DND-41 (cell line): Measurements from ENCODE around the gene JDP2.

ENCODE experiments used
- ATAC-seq: fragments of 200-7000 bp; cut with Tn5 transposase; 3 replicates; pipeline ENCODE4 v1.9.1; 2021; ENCODE audit warnings: low read depth; ENCODE audit not compliant: insufficient read depth
- DNase-seq: peaks from one replicate; pipeline ENCODE4 v3.0.0-alpha.2; 2020
- H2AFZ ChIP-seq: 2 replicates; pipeline ENCODE4 v1.6.0; 2012; ENCODE audit warnings: low read depth, low read length
- H3K27ac ChIP-seq: 2 replicates; pipeline ENCODE4 v1.5.1; 2012; ENCODE audit warnings: low read length, inconsistent platforms
- H3K27me3 ChIP-seq: fragments of 200-600 bp; sonication (generic); 2 replicates; pipeline ENCODE4 v1.6.0; 2012; ENCODE audit warnings: low read length, mild to moderate bottlenecking, inconsistent platforms; ENCODE audit not compliant: insufficient read depth, poor library complexity
- H3K36me3 ChIP-seq: 2 replicates; pipeline ENCODE4 v1.5.1; 2012; ENCODE audit warnings: low read length, inconsistent platforms; ENCODE audit not compliant: insufficient read depth
- H3K4me1 ChIP-seq: 2 replicates; pipeline ENCODE4 v1.5.1; 2012; ENCODE audit warnings: mild to moderate bottlenecking, low read length; ENCODE audit not compliant: insufficient read depth
- H3K4me2 ChIP-seq: 2 replicates; pipeline ENCODE4 v1.6.0; 2012; ENCODE audit warnings: mild to moderate bottlenecking, moderate library complexity, low read length, inconsistent platforms; ENCODE audit not compliant: insufficient read depth
- H3K4me3 ChIP-seq, 2 experiments: fragments of 200-600 bp in 1 of 2; shearing (Covaris generic) in 1 of 2; 2 replicates each; pipeline ENCODE4 v1.5.1; 2012 to 2016; ENCODE audit warnings: inconsistent platforms in 2 of 2, low read length in 2 of 2, mild to moderate bottlenecking in 2 of 2, low read depth in 1 of 2, moderate library complexity in 1 of 2
- H3K79me2 ChIP-seq: 2 replicates; pipeline ENCODE4 v1.6.0; 2012; ENCODE audit warnings: low read length, inconsistent platforms; ENCODE audit not compliant: insufficient read depth
- H3K9ac ChIP-seq: 2 replicates; pipeline ENCODE4 v1.6.0; 2012; ENCODE audit warnings: low read depth, mild to moderate bottlenecking, inconsistent platforms, low read length, moderate library complexity
- H3K9me3 ChIP-seq: 2 replicates; pipeline ENCODE4 v1.5.1; 2012; ENCODE audit warnings: low read length, moderate library complexity, mild to moderate bottlenecking, inconsistent platforms; ENCODE audit not compliant: insufficient read depth, severe bottlenecking
- H4K20me1 ChIP-seq: 2 replicates; pipeline ENCODE4 v1.6.0; 2012; ENCODE audit warnings: low read length; ENCODE audit not compliant: insufficient read depth
- CTCF ChIP-seq: IDR thresholded peaks from 2 replicates; pipeline ENCODE4 v1.5.1; 2012; ENCODE audit warnings: borderline replicate concordance, low read length, moderate library complexity, mild to moderate bottlenecking; ENCODE audit not compliant: poor library complexity, severe bottlenecking; ENCODE audit errors: extremely low read depth
- EZH2 ChIP-seq: IDR thresholded peaks from 3 replicates; pipeline ENCODE4 v1.6.1; 2012; ENCODE audit warnings: borderline replicate concordance, low read depth, mild to moderate bottlenecking, moderate library complexity, low read length, inconsistent platforms; ENCODE audit not compliant: severe bottlenecking

Gene JDP2

GRCh38 chr14:75491376-75491978 lies 63.7 kb downstream of the JDP2 start:
- Histone ChIP-seq H3K36me3 (no peaks in the 10 kb centered on the region), H3K9me3 (no peaks in the 10 kb centered on the region), H3K27ac (no peak overlapping the region), H3K27me3 (peaks cover 7% of the 10 kb centered on the region), H3K4me3 (no peak overlapping the region), H3K79me2 (no peaks in the 10 kb centered on the region), H2AFZ (no peak overlapping the region), H3K9ac (no peak overlapping the region), H3K4me2 (no peak overlapping the region), H4K20me1 (no peaks in the 10 kb centered on the region), H3K4me1 (peaks cover 2% of the 10 kb centered on the region; the same call in 1 of the 2 replicates)
- DNase-seq (no peak), ATAC-seq (no peak)
- TF ChIP-seq CTCF (no peak), EZH2 (no peak)

GRCh38 chr14:75492832-75493591 lies 65.2 kb downstream of the JDP2 start:
- ATAC-seq (no peak), DNase-seq (no peak)
- H4K20me1 ChIP-seq = no peaks in the 10 kb centered on the region
- H3K27me3 ChIP-seq = peaks cover 8% of the 10 kb centered on the region
- no peaks in the 10 kb centered on the region for H3K9me3 ChIP-seq
- no peaks in the 10 kb centered on the region for H3K36me3 ChIP-seq
- H3K4me2 ChIP-seq = no peak overlapping the region
- H3K4me3 ChIP-seq = no peak overlapping the region
- H3K79me2 ChIP-seq = no peaks in the 10 kb centered on the region
- TF ChIP-seq EZH2 (no peak), CTCF (no peak)
- no peak overlapping the region for H2AFZ ChIP-seq
- H3K4me1 ChIP-seq = peaks cover 2% of the 10 kb centered on the region; the same call in 1 of the 2 replicates
- no peak overlapping the region for H3K27ac ChIP-seq
- no peak overlapping the region for H3K9ac ChIP-seq

GRCh38 chr14:75493592-75494087 lies 65.8 kb downstream of the JDP2 start:
- Histone ChIP-seq H3K27me3 (peaks cover 8% of the 10 kb centered on the region), H4K20me1 (no peaks in the 10 kb centered on the region), H3K36me3 (no peaks in the 10 kb centered on the region), H3K4me1 (peaks cover under 1% of the 10 kb centered on the region; the same call in 1 of the 2 replicates), H3K4me3 (no peak overlapping the region), H3K9me3 (no peaks in the 10 kb centered on the region), H3K27ac (no peak overlapping the region), H3K79me2 (no peaks in the 10 kb centered on the region), H3K9ac (no peak overlapping the region), H2AFZ (no peak overlapping the region), H3K4me2 (no peak overlapping the region)
- TF ChIP-seq EZH2 (no peak), CTCF (no peak)
- no peak for ATAC-seq
- no peak for DNase-seq
